HEK293T (cell line): Measurements from ENCODE around the gene TTLL3.

Experiments
- ELF4 ChIP-seq: fragments of 450-650 bp; IDR thresholded peaks from 2 replicates; pipeline ENCODE4 v1.6.1; 2017; ENCODE audit warnings: antibody characterized with exemption
- FOXK2 ChIP-seq: fragments of 450-650 bp; IDR thresholded peaks from 2 replicates; pipeline ENCODE4 v1.6.1; 2016; ENCODE audit warnings: mild to moderate bottlenecking
- FOXM1 ChIP-seq: fragments of 450-650 bp; IDR thresholded peaks from 2 replicates; pipeline ENCODE4 v1.6.1; 2017; ENCODE audit warnings: mild to moderate bottlenecking, borderline replicate concordance
- HDGF ChIP-seq: fragments of 450-650 bp; IDR thresholded peaks from 2 replicates; pipeline ENCODE4 v1.6.1; 2017; ENCODE audit warnings: antibody characterized with exemption, borderline replicate concordance
- L3MBTL2 ChIP-seq: fragments of 450-650 bp; conservative IDR thresholded peaks from 2 replicates; pipeline ENCODE4 v1.6.1; 2016; ENCODE audit warnings: mild to moderate bottlenecking
- SP1 ChIP-seq: fragments of 450-650 bp; IDR thresholded peaks from 2 replicates; pipeline ENCODE4 v1.6.1; 2017
- TARDBP ChIP-seq: fragments of 450-650 bp; IDR thresholded peaks from 2 replicates; pipeline ENCODE4 v1.6.1; 2016

DNA sequence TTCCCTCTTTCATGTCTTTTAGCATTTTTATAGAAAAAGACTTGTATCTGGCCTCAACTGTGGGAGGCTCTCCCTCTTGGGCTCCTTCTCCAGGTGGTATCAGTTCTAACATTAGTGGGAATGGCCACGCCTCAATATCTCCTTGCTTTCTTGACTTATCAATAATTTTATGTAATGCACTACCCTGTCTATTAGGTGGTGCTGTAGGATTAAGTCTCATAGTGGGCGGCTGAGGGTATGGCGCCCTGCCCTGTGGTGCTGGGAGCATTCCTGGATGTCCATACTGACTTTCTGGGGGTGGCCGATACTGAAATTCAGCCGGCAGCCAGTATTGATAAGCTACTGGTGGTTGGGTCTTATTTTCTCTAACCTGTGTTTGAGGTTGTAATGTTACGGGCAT is 42.5 kb downstream of the TTLL3 start:
- TF ChIP-seq FOXM1 (no peak), SP1 (no peak), L3MBTL2 (no peak), TARDBP (no peak), FOXK2 (no peak), ELF4 (no peak), HDGF (no peak)
